Smooth muscle cell (in vitro differentiated cells): ENCODE results near the gene NAT16. TPM values are rescaled to one million over a fixed set of nuclear protein-coding genes. Genes with fewer than 3 reads are reported as not detected.

Source experiments
- DNase-seq: peaks from one replicate; lab custom pipeline; 2025; ENCODE audit not compliant: unreplicated experiment; lab: John Stamatoyannopoulos, UW
- H2AFZ ChIP-seq: fragments of 200-600 bp; sonication (generic); 2 replicates; pipeline ENCODE4 v1.6.0; 2016; ENCODE audit warnings: antibody characterized with exemption, low read depth, mild to moderate bottlenecking
- H3F3A ChIP-seq: fragments of 200-600 bp; sonication (generic); 2 replicates; pipeline ENCODE4 v1.6.0; 2017; ENCODE audit warnings: antibody characterized with exemption, low read depth
- H3K27ac ChIP-seq: fragments of 200-600 bp; sonication (generic); 2 replicates; pipeline ENCODE4 v1.5.1; 2016; ENCODE audit warnings: low read depth, mild to moderate bottlenecking
- H3K27me3 ChIP-seq: fragments of 200-600 bp; sonication (generic); 2 replicates; pipeline ENCODE4 v1.6.1; 2016; ENCODE audit warnings: low read depth, mild to moderate bottlenecking
- H3K36me3 ChIP-seq: fragments of 200-600 bp; sonication (generic); 2 replicates; pipeline ENCODE4 v1.5.1; 2016; ENCODE audit warnings: low read depth
- H3K4me1 ChIP-seq: fragments of 200-600 bp; sonication (generic); 2 replicates; pipeline ENCODE4 v1.5.1; 2016; ENCODE audit warnings: low read depth
- H3K4me2 ChIP-seq: fragments of 200-600 bp; sonication (generic); 2 replicates; pipeline ENCODE4 v1.6.0; 2016; ENCODE audit warnings: mild to moderate bottlenecking
- H3K4me3 ChIP-seq: fragments of 200-600 bp; sonication (generic); 2 replicates; pipeline ENCODE4 v1.5.1; 2016; ENCODE audit warnings: mild to moderate bottlenecking
- H3K79me2 ChIP-seq: fragments of 200-600 bp; sonication (generic); 2 replicates; pipeline ENCODE4 v1.6.0; 2016; ENCODE audit warnings: low read depth, mild to moderate bottlenecking
- H3K9ac ChIP-seq: fragments of 200-600 bp; sonication (generic); 2 replicates; pipeline ENCODE4 v1.6.0; 2016; ENCODE audit warnings: low read depth
- H3K9me3 ChIP-seq: fragments of 200-600 bp; sonication (generic); replicated peaks from 2 replicates; pipeline ENCODE4 v1.5.1; 2016; ENCODE audit warnings: low read depth
- H4K20me1 ChIP-seq: fragments of 200-600 bp; sonication (generic); 2 replicates; pipeline ENCODE4 v1.6.0; 2016; ENCODE audit warnings: low read depth
- WGBS: methylation state at CpG from one replicate; pipeline ENCODE4 v1.1.7; 2016; ENCODE audit warnings: low lambda C conversion rate; 5-methylcytosine and 5-hydroxymethylcytosine counted together
- polyA plus RNA-seq: library from polyadenylated mRNA; unstranded; fragments of >200 nt; fragmentation: Nextera tagmentation; extraction: Ambion mirVana; gene quantifications from 2 replicates; pipeline ENCODE4 v1.2.1, GENCODE V29; 2016
- total RNA-seq: library from RNA; depleted of rRNA; stranded (reverse); fragments of >200 nt; gene quantifications from 2 replicates; pipeline ENCODE4 v1.2.3, GENCODE V29; 2014
- TF ChIP-seq, protein P1 (sequence below): fragments of 200-600 bp; sonication (generic); IDR thresholded peaks from 2 replicates; pipeline ENCODE4 v1.5.1; 2017; ENCODE audit warnings: borderline replicate concordance, mild to moderate bottlenecking, antibody characterized with exemption; ENCODE audit not compliant: insufficient read depth, poor library complexity, severe bottlenecking

Gene NAT16
- total and polyA plus RNA-seq, 2 experiments from 2014 or later, result not detected

DNA sequence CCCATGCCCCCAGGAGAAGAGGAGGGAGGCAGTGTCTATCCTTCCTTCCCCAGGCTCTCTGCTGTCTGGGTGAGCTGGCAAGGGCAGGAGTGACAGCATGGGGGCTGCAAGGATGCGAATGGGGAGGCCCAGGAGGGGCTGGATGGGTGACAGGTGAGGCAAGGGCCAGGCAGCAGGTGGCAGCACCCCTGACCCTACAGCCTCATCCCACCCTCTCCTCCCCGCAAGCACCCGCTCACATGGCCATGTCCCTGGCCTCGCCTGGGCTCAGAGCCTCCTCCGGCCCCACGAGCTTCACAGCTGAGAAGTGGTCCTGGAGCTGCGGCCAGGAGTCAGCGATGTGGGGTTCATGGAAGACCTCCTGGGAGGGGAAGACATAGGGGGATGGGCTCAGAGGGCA, 31.9 kb upstream of the NAT16 start:
- H3K79me2 ChIP-seq, result peaks cover 14% of the 10 kb centered on the region
- H3K4me1 ChIP-seq, result peaks cover 10% of the 10 kb centered on the region
- H3K9me3 ChIP-seq, result no peaks in the 10 kb centered on the region
- no peak overlapping the region for H2AFZ ChIP-seq
- WGBS, result 97% methylated on average over 8 of the region's 8 CpGs
- no peaks in the 10 kb centered on the region for H3K27me3 ChIP-seq
- H3F3A ChIP-seq, result no peaks in the 10 kb centered on the region
- TF ChIP-seq, protein P1, sequence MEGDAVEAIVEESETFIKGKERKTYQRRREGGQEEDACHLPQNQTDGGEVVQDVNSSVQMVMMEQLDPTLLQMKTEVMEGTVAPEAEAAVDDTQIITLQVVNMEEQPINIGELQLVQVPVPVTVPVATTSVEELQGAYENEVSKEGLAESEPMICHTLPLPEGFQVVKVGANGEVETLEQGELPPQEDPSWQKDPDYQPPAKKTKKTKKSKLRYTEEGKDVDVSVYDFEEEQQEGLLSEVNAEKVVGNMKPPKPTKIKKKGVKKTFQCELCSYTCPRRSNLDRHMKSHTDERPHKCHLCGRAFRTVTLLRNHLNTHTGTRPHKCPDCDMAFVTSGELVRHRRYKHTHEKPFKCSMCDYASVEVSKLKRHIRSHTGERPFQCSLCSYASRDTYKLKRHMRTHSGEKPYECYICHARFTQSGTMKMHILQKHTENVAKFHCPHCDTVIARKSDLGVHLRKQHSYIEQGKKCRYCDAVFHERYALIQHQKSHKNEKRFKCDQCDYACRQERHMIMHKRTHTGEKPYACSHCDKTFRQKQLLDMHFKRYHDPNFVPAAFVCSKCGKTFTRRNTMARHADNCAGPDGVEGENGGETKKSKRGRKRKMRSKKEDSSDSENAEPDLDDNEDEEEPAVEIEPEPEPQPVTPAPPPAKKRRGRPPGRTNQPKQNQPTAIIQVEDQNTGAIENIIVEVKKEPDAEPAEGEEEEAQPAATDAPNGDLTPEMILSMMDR, result no peak
- no peak overlapping the region for H3K4me2 ChIP-seq
- no peak for DNase-seq
- H3K4me3 ChIP-seq, result no peak overlapping the region
- no peak overlapping the region for H3K9ac ChIP-seq
- H3K27ac ChIP-seq, result no peak overlapping the region
- H4K20me1 ChIP-seq, result no peaks in the 10 kb centered on the region
- H3K36me3 ChIP-seq, result no peaks in the 10 kb centered on the region

DNA sequence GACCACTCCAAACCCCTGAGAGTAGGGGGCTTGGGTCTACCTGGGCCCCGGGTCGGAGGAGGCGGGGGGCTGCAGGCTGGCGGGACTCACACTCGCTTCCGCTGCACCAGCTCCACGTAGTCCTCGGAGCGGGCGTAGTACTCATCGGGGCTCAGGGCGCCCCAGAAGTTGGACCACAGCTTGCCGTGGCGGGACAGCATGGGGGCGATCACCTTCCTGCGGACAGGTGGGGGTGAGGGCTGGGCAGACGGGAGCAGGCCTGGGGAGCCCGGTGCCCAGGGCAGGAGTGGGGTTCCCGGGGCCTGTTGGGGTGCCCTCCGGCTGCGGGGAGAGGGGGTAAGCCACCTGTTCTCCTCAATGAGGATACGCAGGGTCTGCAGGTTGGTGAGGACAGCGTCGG, 31.4 kb upstream of the NAT16 start:
- 98% methylated on average over 23 of the region's 24 CpGs for WGBS
- Histone ChIP-seq H4K20me1 (no peaks in the 10 kb centered on the region), H3K4me2 (no peak overlapping the region), H3K79me2 (peaks cover 9% of the 10 kb centered on the region), H3K4me3 (no peak overlapping the region), H3K9ac (no peak overlapping the region), H3K27ac (no peak overlapping the region), H3F3A (no peaks in the 10 kb centered on the region), H3K27me3 (no peaks in the 10 kb centered on the region), H3K4me1 (peaks cover 6% of the 10 kb centered on the region), H3K9me3 (no peaks in the 10 kb centered on the region), H2AFZ (no peak overlapping the region), H3K36me3 (no peaks in the 10 kb centered on the region)
- TF ChIP-seq, protein P1, result no peak
- DNase-seq, result no peak

DNA sequence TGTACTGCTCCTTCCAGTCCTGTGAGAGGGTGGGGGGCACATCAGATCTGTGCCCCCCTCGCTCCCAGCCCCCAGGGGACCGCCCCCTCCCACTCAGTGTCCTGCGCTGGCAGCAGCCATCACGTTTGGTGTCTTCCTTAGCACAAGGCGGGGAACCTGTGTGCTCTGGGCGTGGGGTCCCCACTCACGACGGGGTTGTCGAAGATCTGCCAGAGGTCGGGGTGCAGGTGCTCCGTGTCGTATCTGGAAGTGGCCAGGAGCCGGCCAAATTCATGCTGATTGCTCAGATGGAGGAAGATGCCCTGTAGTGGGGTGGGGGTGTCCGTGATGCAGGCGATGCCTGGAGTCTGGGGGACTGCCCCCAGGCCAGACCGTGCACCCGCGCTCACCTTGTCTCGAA, 30.1 kb upstream of the NAT16 start:
- WGBS, result 97% methylated on average over 19 of the region's 19 CpGs
- TF ChIP-seq, protein P1, result no peak

GRCh38 chr7:101208794-101209193, 28.7 kb upstream of the NAT16 start:
- Histone ChIP-seq H2AFZ (no peak overlapping the region), H3K79me2 (no peaks in the 10 kb centered on the region), H3K9ac (no peak overlapping the region), H3K4me2 (no peak overlapping the region), H3K27me3 (peaks cover 3% of the 10 kb centered on the region), H3K36me3 (no peaks in the 10 kb centered on the region), H3K4me3 (no peak overlapping the region), H3K4me1 (no peaks in the 10 kb centered on the region), H3K27ac (no peak overlapping the region), H3F3A (no peaks in the 10 kb centered on the region), H3K9me3 (no peaks in the 10 kb centered on the region), H4K20me1 (no peaks in the 10 kb centered on the region)
- no peak for DNase-seq
- WGBS, result 98% methylated on average over 14 of the region's 14 CpGs
- TF ChIP-seq, protein P1, result no peak

More for the DNA sequence above, 30.1 kb upstream of the NAT16 start:
- Histone ChIP-seq H3K27me3 (no peaks in the 10 kb centered on the region), H3K79me2 (no peaks in the 10 kb centered on the region), H2AFZ (no peak overlapping the region), H3K36me3 (no peaks in the 10 kb centered on the region), H3K9ac (no peak overlapping the region), H3K9me3 (no peaks in the 10 kb centered on the region), H3K4me3 (no peak overlapping the region), H3K27ac (no peak overlapping the region), H4K20me1 (no peaks in the 10 kb centered on the region), H3K4me1 (no peaks in the 10 kb centered on the region), H3K4me2 (no peak overlapping the region), H3F3A (no peaks in the 10 kb centered on the region)
- no peak for DNase-seq
